ENCODE results near the gene PLEKHA5.

Gene PLEKHA5

GRCh38 chr12:19121449-19122018 is 8.0 kb upstream of the PLEKHA5 start:
- in situ Hi-C loops (cut with MboI; ENCODE audit: low pct_unique_long_range_greater_than_20kb, low sequenced_read_pairs), result no loop called here
- no peak for DNase-seq

GRCh38 chr12:19125325-19125724 is 4.2 kb upstream of the PLEKHA5 start:
- no peak for DNase-seq
- in situ Hi-C loops (cut with MboI; ENCODE audit: low pct_unique_long_range_greater_than_20kb, low sequenced_read_pairs), result no loop called here

DNA sequence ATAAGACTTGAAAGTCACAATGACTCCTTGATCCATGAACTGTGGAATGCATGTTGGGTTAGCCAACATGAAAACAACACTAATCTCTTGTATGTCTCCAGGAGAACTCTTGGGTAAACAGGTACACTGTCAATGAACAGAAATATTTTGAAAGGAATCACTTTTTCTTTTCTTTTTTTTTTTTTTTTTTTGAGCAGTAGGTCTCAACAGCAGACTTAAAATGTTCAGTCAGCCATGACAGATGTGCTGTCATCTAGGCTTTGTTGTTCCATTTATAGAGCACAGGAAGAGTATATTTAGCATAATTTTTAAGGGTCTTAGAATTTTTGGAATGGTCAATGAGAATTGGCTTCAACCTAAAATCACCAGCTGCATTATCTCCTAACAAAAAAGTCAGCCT is 2.3 kb upstream of the PLEKHA5 start:
- no peak for DNase-seq
- in situ Hi-C loops (cut with MboI; ENCODE audit: low pct_unique_long_range_greater_than_20kb, low sequenced_read_pairs), result no loop called here

DNA sequence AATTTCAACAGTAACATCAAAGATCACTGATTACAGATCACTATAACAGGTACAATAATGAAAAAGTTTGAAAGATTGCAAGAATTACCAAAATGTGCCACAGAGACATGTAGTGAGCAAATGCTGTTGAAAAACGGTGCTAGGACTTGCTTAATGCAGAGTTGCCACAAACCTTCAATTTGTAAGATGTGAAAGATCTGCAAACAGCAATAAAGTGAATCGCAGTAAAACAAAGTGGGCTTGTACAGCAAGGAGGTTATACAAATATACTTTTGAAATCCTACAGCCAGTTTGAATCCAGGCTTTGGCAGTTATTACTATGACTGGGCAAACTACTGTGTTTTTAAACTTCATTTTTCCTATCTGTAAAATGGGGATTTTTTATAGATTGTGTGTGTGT is 1.0 kb upstream of the PLEKHA5 start:
- in situ Hi-C loops (cut with MboI; ENCODE audit: low pct_unique_long_range_greater_than_20kb, low sequenced_read_pairs), result no loop called here
- no peak for DNase-seq

DNA sequence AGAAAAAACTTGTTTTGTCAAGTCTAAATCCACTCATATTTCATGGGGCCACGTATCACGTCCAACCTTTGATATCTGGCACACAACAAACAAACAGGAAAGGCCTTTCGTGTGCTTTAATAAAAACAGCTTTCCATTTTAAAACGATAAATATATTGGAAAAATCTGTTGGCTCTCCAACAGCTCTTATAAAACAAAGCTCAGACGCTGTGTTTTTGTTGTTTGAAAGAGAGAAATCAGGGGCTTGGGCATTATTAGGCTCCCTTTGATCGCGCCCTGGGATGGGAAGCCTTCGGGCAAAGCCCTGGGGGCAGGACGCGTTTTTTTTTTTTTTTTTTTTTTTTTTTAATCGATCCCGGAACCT is 429 bp upstream of the PLEKHA5 start:
- DNase-seq, result peak; percentile 60
- in situ Hi-C loops (cut with MboI; ENCODE audit: low pct_unique_long_range_greater_than_20kb, low sequenced_read_pairs), result no loop called here

DNA sequence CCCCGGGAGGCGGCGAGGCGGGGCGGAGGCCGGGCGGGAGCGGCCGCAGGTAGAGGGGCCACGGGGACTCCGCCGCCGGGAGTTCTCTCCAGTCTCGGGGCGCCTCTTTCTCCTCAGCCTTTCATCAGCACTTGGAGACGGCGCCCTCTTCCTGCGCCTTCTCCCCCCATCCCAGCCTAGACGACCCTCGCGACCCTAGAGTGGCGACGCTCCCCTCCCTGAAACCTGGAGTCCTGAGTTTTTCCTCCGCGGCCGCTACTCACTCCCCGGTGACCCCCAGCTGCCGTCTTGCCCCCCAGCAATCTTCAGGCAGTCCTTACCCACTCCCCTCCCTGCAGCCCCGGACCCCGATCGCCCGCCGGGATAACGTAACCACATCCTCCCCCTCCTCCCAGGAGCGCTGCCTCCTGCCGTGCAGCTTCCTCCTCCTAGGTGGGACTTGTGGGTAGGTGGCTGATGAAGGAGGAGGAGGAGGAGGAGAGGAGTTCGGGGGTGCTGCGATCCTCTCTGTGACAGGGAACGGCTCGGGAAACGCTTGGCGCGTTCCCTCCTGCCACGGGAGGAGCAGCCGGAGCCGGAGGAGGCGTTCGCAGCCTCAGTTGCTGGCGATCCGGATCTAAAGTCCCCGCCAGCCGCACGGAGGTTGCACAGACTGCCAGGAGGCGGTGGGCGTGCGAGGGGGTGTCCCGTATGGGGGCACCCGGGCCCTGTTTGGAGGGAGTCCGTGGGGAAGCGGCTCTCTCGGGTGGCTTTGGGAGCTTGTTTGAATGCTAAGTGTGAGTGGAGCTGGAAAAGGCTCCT is 891 bp downstream of the PLEKHA5 start:
- peak; percentile 66 for DNase-seq
- in situ Hi-C loops (cut with MboI; ENCODE audit: low pct_unique_long_range_greater_than_20kb, low sequenced_read_pairs), result no loop called here

DNA sequence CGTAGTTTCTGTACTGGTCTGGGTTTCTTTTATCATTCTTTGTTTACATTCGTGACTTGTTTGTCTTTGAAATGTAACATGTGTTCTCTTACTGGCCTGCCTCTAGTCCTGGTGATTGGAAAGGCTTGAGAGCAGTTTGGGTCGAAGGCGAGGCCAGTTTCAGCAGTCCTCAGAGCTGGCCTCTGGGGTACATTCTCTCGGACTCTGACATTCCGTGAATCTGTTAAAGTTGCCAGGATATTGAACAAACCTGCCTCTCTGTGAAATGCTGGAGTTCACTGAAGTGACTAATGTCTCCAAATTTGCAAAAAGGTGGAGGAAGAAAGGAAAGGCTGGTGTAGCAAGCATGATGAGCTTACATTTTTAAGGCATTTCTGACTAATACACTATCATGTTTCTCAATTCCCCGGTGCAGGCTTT is 1.5 kb downstream of the PLEKHA5 start:
- in situ Hi-C loops (cut with MboI; ENCODE audit: low pct_unique_long_range_greater_than_20kb, low sequenced_read_pairs), result no loop called here
- peak; percentile 47 for DNase-seq

DNA sequence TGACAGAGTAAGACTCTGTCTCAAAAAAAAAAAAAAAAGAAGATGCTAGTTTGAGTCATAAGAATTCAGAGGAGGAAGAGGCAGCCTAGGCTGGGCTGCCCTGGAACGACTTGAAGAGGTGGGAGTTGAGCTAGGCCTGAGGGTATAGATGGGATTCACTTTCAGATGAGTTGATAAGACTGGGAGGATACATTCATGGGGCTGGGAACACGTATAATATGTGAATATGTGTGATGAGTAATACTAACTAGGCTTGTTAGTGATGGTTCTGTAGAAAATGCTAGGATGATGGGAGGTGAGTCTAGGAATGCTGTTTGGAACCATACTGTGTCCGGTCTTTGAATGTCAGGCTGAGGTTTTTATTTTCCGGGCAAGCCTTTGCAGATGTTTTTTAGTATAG is 9.0 kb downstream of the PLEKHA5 start:
- in situ Hi-C loops (cut with MboI; ENCODE audit: low pct_unique_long_range_greater_than_20kb, low sequenced_read_pairs), result no loop called here
- no peak for DNase-seq

DNA sequence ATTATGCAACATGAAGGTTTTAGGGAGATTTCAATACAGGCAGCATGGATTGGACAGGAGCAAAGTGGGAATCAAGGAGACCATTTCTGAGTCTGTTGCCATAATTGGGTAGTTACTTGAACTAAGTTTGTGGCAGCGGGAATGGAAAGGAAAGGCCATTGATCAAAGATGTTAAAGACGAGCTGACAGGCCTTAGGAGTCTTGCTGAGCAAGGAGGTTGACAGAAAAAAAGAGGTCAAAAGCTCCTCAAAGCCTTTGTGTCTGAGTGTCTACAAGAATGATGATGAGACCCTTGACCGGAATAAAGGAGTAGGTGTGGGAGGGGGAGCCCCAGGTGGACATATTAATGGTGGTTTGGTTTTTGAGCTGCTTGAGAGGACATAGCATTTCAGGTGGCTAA is 9.4 kb downstream of the PLEKHA5 start:
- in situ Hi-C loops (cut with MboI; ENCODE audit: low pct_unique_long_range_greater_than_20kb, low sequenced_read_pairs), result no loop called here
- DNase-seq, result no peak

GRCh38 chr12:19139615-19140194 is 10.2 kb downstream of the PLEKHA5 start:
- in situ Hi-C loops (cut with MboI; ENCODE audit: low pct_unique_long_range_greater_than_20kb, low sequenced_read_pairs), result no loop called here
- DNase-seq, result no peak

- in situ Hi-C loops (cut with MboI; ENCODE audit: low pct_unique_long_range_greater_than_20kb, low sequenced_read_pairs), result no loop called here
- no peak for DNase-seq
Observed at GRCh38 chr12:19140381-19141236, 11.1 kb downstream of the PLEKHA5 start.

DNA sequence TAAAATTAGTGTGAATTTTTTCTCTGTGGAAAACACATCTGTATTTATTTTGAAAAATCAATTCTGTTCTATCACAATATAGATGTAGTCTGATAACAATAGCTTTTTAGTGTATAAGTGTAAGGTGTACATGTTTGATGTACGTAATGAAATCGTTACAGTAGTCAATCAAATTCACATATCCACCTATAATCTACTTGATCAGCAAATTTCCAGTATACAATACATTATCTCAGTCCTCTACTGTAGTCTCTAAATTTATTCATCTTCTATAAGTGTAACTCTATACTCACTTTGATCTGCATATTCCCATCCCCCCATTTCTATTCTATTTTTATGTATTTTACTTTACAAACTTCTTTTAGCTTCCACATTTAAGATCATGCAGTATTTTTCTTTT is 13.0 kb downstream of the PLEKHA5 start:
- in situ Hi-C loops (cut with MboI; ENCODE audit: low pct_unique_long_range_greater_than_20kb, low sequenced_read_pairs), result no loop called here
- DNase-seq, result no peak

DNA sequence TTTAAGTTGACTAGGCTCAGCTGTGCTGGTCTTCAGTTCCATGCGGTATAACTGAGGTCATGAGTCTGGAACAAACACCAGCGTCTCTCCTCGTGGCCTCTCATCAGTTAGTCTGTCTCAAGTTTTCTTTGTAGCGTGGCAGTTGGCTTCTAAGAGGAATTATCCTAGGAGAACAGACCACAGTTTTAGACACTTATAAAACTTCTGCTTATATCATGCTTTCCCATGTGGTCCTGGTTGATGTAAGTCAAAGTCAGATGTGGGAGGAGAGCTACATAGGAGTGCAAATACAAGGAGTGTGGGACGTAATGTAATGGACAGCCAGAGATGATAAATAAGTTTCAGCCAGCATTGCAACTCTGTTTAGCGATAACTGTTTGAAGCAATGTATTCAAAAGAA is 14.8 kb downstream of the PLEKHA5 start:
- in situ Hi-C loops (cut with MboI; ENCODE audit: low pct_unique_long_range_greater_than_20kb, low sequenced_read_pairs), result no loop called here
- DNase-seq, result no peak

DNA sequence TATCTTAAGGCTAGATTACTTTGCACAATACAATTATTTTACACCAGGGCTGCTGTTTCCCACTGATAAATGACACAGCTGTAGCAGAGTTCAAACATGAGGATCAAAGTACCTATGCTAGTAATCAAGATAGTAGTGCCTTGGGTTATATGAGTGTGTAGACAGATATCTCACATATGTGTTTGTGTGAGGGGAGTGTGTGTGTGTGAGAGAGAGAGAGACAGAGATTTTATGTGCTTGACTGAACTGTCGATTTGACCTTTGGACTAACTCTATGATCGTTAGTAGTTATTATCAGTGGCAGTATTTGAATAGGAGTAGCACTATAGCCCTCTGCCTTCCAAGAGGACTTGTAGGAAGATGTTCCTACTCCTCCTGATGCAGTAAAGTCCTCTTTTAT is 15.5 kb downstream of the PLEKHA5 start:
- no peak for DNase-seq
- in situ Hi-C loops (cut with MboI; ENCODE audit: low pct_unique_long_range_greater_than_20kb, low sequenced_read_pairs), result no loop called here

GRCh38 chr12:19148860-19149259 is 19.3 kb downstream of the PLEKHA5 start:
- no peak for DNase-seq
- in situ Hi-C loops (cut with MboI; ENCODE audit: low pct_unique_long_range_greater_than_20kb, low sequenced_read_pairs), result no loop called here

GRCh38 chr12:19150273-19150900 is 20.9 kb downstream of the PLEKHA5 start:
- peak; percentile 20 for DNase-seq

DNA sequence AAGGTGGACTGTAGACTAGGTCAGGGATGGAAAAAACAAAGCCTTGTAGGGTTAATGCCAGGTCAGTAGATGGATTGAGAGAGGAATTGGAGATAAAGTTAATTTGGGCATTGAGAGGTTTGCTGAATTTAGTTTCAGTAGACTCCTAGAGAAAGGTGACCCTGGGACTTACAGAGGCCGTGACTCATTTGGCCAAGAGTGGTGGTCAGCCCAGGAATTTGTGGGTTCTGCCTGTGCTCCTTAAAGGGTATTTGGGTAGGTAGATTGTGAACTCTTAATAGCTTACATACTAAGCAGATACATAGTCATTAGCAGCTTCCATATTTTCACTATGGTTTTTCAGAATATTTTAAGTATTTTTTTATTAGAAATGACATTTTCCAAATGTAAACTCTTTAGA is 21.8 kb downstream of the PLEKHA5 start:
- in situ Hi-C loops (cut with MboI; ENCODE audit: low pct_unique_long_range_greater_than_20kb, low sequenced_read_pairs), result no loop called here
- DNase-seq, result no peak

More at GRCh38 chr12:19150273-19150900, 20.9 kb downstream of the PLEKHA5 start:
- in situ Hi-C loops (cut with MboI; ENCODE audit: low pct_unique_long_range_greater_than_20kb, low sequenced_read_pairs), result no loop called here

- no peak for DNase-seq
- in situ Hi-C loops (cut with MboI; ENCODE audit: low pct_unique_long_range_greater_than_20kb, low sequenced_read_pairs), result no loop called here
Observed at GRCh38 chr12:19153396-19153795, 23.9 kb downstream of the PLEKHA5 start.

GRCh38 chr12:19154686-19155085 is 25.2 kb downstream of the PLEKHA5 start:
- no peak for DNase-seq
- in situ Hi-C loops (cut with MboI; ENCODE audit: low pct_unique_long_range_greater_than_20kb, low sequenced_read_pairs), result no loop called here
